A673 (cell line): Measurements from ENCODE around the gene KCNJ15.

ENCODE experiments used
- EZH2 ChIP-seq: fragments of 200-600 bp; sonication (generic); IDR thresholded peaks from 2 replicates; pipeline ENCODE4 v1.6.1; 2017; ENCODE audit warnings: borderline replicate concordance, low read depth, mild to moderate bottlenecking, mixed read lengths, antibody characterized with exemption, low read length; ENCODE audit not compliant: poor library complexity, severe bottlenecking
- TF ChIP-seq, protein P1 (sequence below): fragments of 300-800, 200-600 bp; sonication (generic); conservative IDR thresholded peaks from 2 replicates; pipeline ENCODE4 v1.5.1; 2017; ENCODE audit warnings: low read depth, mild to moderate bottlenecking, antibody characterized with exemption, low read length, moderate library complexity, mixed read lengths

- TF ChIP-seq, protein P1, sequence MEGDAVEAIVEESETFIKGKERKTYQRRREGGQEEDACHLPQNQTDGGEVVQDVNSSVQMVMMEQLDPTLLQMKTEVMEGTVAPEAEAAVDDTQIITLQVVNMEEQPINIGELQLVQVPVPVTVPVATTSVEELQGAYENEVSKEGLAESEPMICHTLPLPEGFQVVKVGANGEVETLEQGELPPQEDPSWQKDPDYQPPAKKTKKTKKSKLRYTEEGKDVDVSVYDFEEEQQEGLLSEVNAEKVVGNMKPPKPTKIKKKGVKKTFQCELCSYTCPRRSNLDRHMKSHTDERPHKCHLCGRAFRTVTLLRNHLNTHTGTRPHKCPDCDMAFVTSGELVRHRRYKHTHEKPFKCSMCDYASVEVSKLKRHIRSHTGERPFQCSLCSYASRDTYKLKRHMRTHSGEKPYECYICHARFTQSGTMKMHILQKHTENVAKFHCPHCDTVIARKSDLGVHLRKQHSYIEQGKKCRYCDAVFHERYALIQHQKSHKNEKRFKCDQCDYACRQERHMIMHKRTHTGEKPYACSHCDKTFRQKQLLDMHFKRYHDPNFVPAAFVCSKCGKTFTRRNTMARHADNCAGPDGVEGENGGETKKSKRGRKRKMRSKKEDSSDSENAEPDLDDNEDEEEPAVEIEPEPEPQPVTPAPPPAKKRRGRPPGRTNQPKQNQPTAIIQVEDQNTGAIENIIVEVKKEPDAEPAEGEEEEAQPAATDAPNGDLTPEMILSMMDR, result peak; percentile 90
- no peak for TF ChIP-seq EZH2
These were observed 37.7 kb upstream of the KCNJ15 start for GRCh38 chr21:38219049-38219628.
